H1 (cell line): ENCODE results near the gene GMEB2. TPM values are rescaled to one million over a fixed set of nuclear protein-coding genes. Genes with fewer than 3 reads are reported as not detected.
A peak's percentile ranks its signal among the peaks of the same experiment; 100 is the strongest.

Source experiments
- CTCF ChIA-PET: fragments of 300-600 bp; sonication (Branson Sonifier 250); formaldehyde crosslinking; loops from one replicate; lab custom pipeline; 2021; ENCODE audit not compliant: partially characterized antibody; lab: Charles Lee
- POLR2A ChIA-PET: fragments of 300-600 bp; sonication (Branson Sonifier 250); formaldehyde crosslinking; loops from one replicate; lab custom pipeline; 2021; ENCODE audit warnings: inconsistent platforms; ENCODE audit not compliant: partially characterized antibody; lab: Charles Lee
- DNase-seq, 2 experiments: peaks; one replicate each; pipeline versions ENCODE4 v3.0.0 to v3.0.0-alpha.2; 2010 to 2022; ENCODE audit warnings: low spot score in 2 of 2, low read depth in 1 of 2, mixed read lengths in 1 of 2
- FAIRE-seq: peaks from 2 replicates; lab custom pipeline; 2011; peaks lifted over from hg19 to GRCh38; lab: Jason Lieb, UNC
- H2AFZ ChIP-seq: 2 replicates; pipeline ENCODE4 v1.8.1; 2012; ENCODE audit warnings: low read length, inconsistent platforms
- H2AK5ac ChIP-seq: 2 replicates; pipeline ENCODE4 v1.6.1; 2013; ENCODE audit warnings: low read depth, low read length
- H2BK120ac ChIP-seq: replicated peaks from 2 replicates; pipeline ENCODE3; 2013; ENCODE audit warnings: low read depth, low read length, inconsistent platforms
- H2BK12ac ChIP-seq: 2 replicates; pipeline ENCODE4 v1.6.1; 2013; ENCODE audit warnings: low read depth, low read length
- H2BK15ac ChIP-seq: 2 replicates; pipeline ENCODE4 v1.6.1; 2013; ENCODE audit warnings: low read length
- H2BK20ac ChIP-seq: 2 replicates; pipeline ENCODE4 v1.6.1; 2013; ENCODE audit warnings: low read length
- H2BK5ac ChIP-seq: 2 replicates; pipeline ENCODE4 v1.6.1; 2013; ENCODE audit warnings: low read depth, low read length
- H3K14ac ChIP-seq: 2 replicates; pipeline ENCODE4 v1.6.1; 2013; ENCODE audit warnings: inconsistent platforms; ENCODE audit not compliant: insufficient read length
- H3K18ac ChIP-seq: 2 replicates; pipeline ENCODE4 v1.6.1; 2013; ENCODE audit warnings: low read length; ENCODE audit errors: extremely low read depth
- H3K23ac ChIP-seq: 2 replicates; pipeline ENCODE4 v1.6.1; 2013; ENCODE audit warnings: inconsistent platforms; ENCODE audit not compliant: insufficient read length
- H3K23me2 ChIP-seq: 2 replicates; pipeline ENCODE4 v1.6.1; 2013; ENCODE audit warnings: low read depth, low read length
- H3K27ac ChIP-seq: 2 replicates; pipeline ENCODE4 v1.6.1; 2011; ENCODE audit warnings: low read depth, low read length, inconsistent platforms
- H3K27me3 ChIP-seq, 4 experiments: replicated peaks in 1 of 4; 1 replicate in 1 of 4; 2 replicates in 3 of 4; pipeline versions ENCODE4 v1.6.1 to v1.8.1; 2011 to 2013; ENCODE audit warnings: low read length in 3 of 4, mild to moderate bottlenecking in 3 of 4, inconsistent platforms in 2 of 4, mixed read lengths in 2 of 4, moderate library complexity in 1 of 4; ENCODE audit not compliant: control insufficient read depth in 3 of 4, insufficient read depth in 3 of 4; ENCODE audit errors: extremely low read depth in 1 of 4
- H3K36me3 ChIP-seq, 4 experiments: 2 replicates each; pipeline versions ENCODE4 v1.6.1 to v1.8.1; 2011 to 2013; ENCODE audit warnings: mild to moderate bottlenecking in 4 of 4, low read length in 3 of 4, moderate library complexity in 2 of 4, control low read depth in 1 of 4, inconsistent platforms in 1 of 4; ENCODE audit not compliant: insufficient read depth in 4 of 4, control insufficient read depth in 2 of 4
- H3K4ac ChIP-seq: replicated peaks from 2 replicates; pipeline ENCODE3; 2013; ENCODE audit warnings: low read length, low read depth, mixed read lengths, inconsistent platforms; ENCODE audit not compliant: insufficient read length
- H3K4me1 ChIP-seq, 4 experiments: replicated peaks in 1 of 4; 1 replicate in 1 of 4; 2 replicates in 3 of 4; pipeline versions ENCODE4 v1.6.1 to v1.8.1; 2011 to 2013; ENCODE audit warnings: low read length in 3 of 4, inconsistent platforms in 2 of 4, mixed read lengths in 1 of 4; ENCODE audit not compliant: insufficient read depth in 4 of 4, control insufficient read depth in 3 of 4
- H3K4me2 ChIP-seq, 2 experiments: 2 replicates each; pipeline versions ENCODE4 v1.6.1 to v1.8.1; 2011 to 2013; ENCODE audit warnings: low read depth in 2 of 2, low read length in 2 of 2, control low read depth in 1 of 2, inconsistent platforms in 1 of 2, mild to moderate bottlenecking in 1 of 2; ENCODE audit not compliant: insufficient read depth in 1 of 2
- H3K4me3 ChIP-seq, 4 experiments: fragments of 200-600, 300-600 bp in 1 of 4; sonication (generic), shearing (Covaris generic), sonication (Bioruptor Twin) in 1 of 4; 2 replicates each; pipeline versions ENCODE4 v1.5.1 to v1.8.1; 2011 to 2016; ENCODE audit warnings: low read length in 4 of 4, low read depth in 3 of 4, control low read depth in 2 of 4, inconsistent platforms in 2 of 4, mild to moderate bottlenecking in 2 of 4, mixed read lengths in 1 of 4, moderate library complexity in 1 of 4; ENCODE audit not compliant: insufficient read depth in 2 of 4; ENCODE audit errors: extremely low read depth in 1 of 4
- H3K56ac ChIP-seq: replicated peaks from 2 replicates; pipeline ENCODE3; 2013; ENCODE audit warnings: low read depth, mild to moderate bottlenecking, mixed read lengths, low read length, inconsistent platforms; ENCODE audit not compliant: insufficient read length
- H3K79me1 ChIP-seq: 2 replicates; pipeline ENCODE4 v1.6.1; 2013; ENCODE audit warnings: low read depth, low read length, control low read depth
- H3K79me2 ChIP-seq, 2 experiments: 2 replicates each; pipeline versions ENCODE4 v1.6.1 to v1.8.1; 2012 to 2013; ENCODE audit warnings: low read length in 2 of 2, mild to moderate bottlenecking in 2 of 2, inconsistent platforms in 1 of 2; ENCODE audit not compliant: insufficient read depth in 2 of 2, control insufficient read depth in 1 of 2
- H3K9ac ChIP-seq, 4 experiments: replicated peaks in 1 of 4; 1 replicate in 1 of 4; 2 replicates in 3 of 4; pipeline versions ENCODE4 v1.6.1 to v1.8.1; 2011 to 2013; ENCODE audit warnings: low read depth in 3 of 4, low read length in 3 of 4, control low read depth in 2 of 4, mild to moderate bottlenecking in 2 of 4, moderate library complexity in 2 of 4, inconsistent platforms in 1 of 4; ENCODE audit errors: extremely low read depth in 1 of 4
- H3K9me3 ChIP-seq, 2 experiments: 2 replicates each; pipeline versions ENCODE4 v1.6.1 to v1.8.1; 2012 to 2013; ENCODE audit warnings: mild to moderate bottlenecking in 2 of 2, moderate library complexity in 2 of 2, control low read depth in 1 of 2, inconsistent platforms in 1 of 2, low read depth in 1 of 2, low read length in 1 of 2, mixed read lengths in 1 of 2; ENCODE audit not compliant: insufficient read depth in 2 of 2
- H4K20me1 ChIP-seq, 2 experiments: replicated peaks in 1 of 2; 2 replicates each; pipeline versions ENCODE3 to v1.8.1; 2011 to 2013; ENCODE audit warnings: inconsistent platforms in 2 of 2, low read length in 2 of 2, mild to moderate bottlenecking in 1 of 2; ENCODE audit not compliant: insufficient read depth in 2 of 2, control insufficient read depth in 1 of 2
- H4K5ac ChIP-seq: 2 replicates; pipeline ENCODE4 v1.6.1; 2013; ENCODE audit warnings: low read length, low read depth, mixed read lengths, inconsistent platforms; ENCODE audit not compliant: insufficient read length
- H4K8ac ChIP-seq: 2 replicates; pipeline ENCODE4 v1.8.0; 2013; ENCODE audit warnings: mild to moderate bottlenecking, moderate library complexity, low read length, inconsistent platforms; ENCODE audit not compliant: insufficient read depth; ENCODE audit errors: extremely low read depth
- H4K91ac ChIP-seq: replicated peaks from 2 replicates; pipeline ENCODE3; 2013; ENCODE audit warnings: low read length, mixed read lengths, inconsistent platforms; ENCODE audit not compliant: insufficient read length
- KDM4A ChIP-seq: IDR thresholded peaks from one replicate; pipeline ENCODE4 v1.7.1; 2012; ENCODE audit warnings: low read depth, mild to moderate bottlenecking, moderate library complexity, low read length, inconsistent platforms; ENCODE audit not compliant: severe bottlenecking
- MAFK ChIP-seq: IDR thresholded peaks from 2 replicates; pipeline ENCODE4 v1.6.1; 2012; ENCODE audit warnings: low read depth, mild to moderate bottlenecking, improper control_type of control experiment, low read length
- RBBP5 ChIP-seq: IDR thresholded peaks from 2 replicates; pipeline ENCODE4 v1.7.1; 2012; ENCODE audit warnings: low read depth, mild to moderate bottlenecking, inconsistent platforms, low read length, moderate library complexity, borderline replicate concordance
- SUZ12 ChIP-seq: fragments of 200-600 bp; sonication (generic); IDR thresholded peaks from 2 replicates; pipeline ENCODE4 v1.6.1; 2012; ENCODE audit warnings: mild to moderate bottlenecking, inconsistent platforms, low read length, moderate library complexity, mixed read lengths
- WGBS, 2 experiments: shearing (Covaris generic) in 1 of 2; methylation state at CpG; one replicate each; pipeline versions ENCODE4 v1.1.6 to v1.1.7; 2013 to 2015; ENCODE audit warnings: low lambda C conversion rate in 2 of 2, mixed read lengths in 2 of 2, inconsistent platforms in 1 of 2, low coverage in 1 of 2, missing lambda C conversion rate in 1 of 2; ENCODE audit not compliant: insufficient replicate concordance in 2 of 2, insufficient coverage in 1 of 2, insufficient read length in 1 of 2; ENCODE audit errors: extremely low coverage in 1 of 2, missing lambda C conversion rate in 1 of 2; 5-methylcytosine and 5-hydroxymethylcytosine counted together
- polyA plus RNA-seq, 7 experiments: library from polyadenylated mRNA; depleted of rRNA in 3 of 7; stranded (reverse) in 5 of 7; unstranded in 2 of 7; fragments of >200 nt in 5 of 7; fragments of 200-250 nt in 2 of 7; gene quantifications; 1 replicate in 5 of 7; 2 replicates in 1 of 7; 4 replicates in 1 of 7; pipeline versions ENCODE4 v1.2.1 to v1.2.3, GENCODE V29; 2011 to 2013; ENCODE audit warnings: missing spikeins in 2 of 7, mixed read lengths in 2 of 7
- total RNA-seq: library from RNA; stranded (reverse); fragmentation: NEBNext Ultra II Directional; extraction: Animal tissue kit (Norgen Biotek cat#: 25700); gene quantifications from 2 replicates; pipeline ENCODE4 v1.2.1, GENCODE V29; 2021

GMEB2 gene
- total and polyA plus RNA-seq, 2 of the 8 experiments (the other 6 are each of a cell fraction or from before 2014, with no cell fraction given): 12.9 to 14.2 TPM

- Histone ChIP-seq H2BK5ac (no peak overlapping the region), H3K79me1 (no peaks in the 10 kb centered on the region), H3K56ac (no peak overlapping the region), H3K14ac (no peak overlapping the region), H3K23me2 (no peaks in the 10 kb centered on the region; the same call in 1 of the 2 replicates), H3K4ac (no peak overlapping the region), H3K4me3 (peak overlapping the region; percentile 32 to 77 (median 61)), H3K9ac (peak overlapping the region in 3 of 4 experiments; percentile 25 to 47 (median 46); a peak in 4 of 7 replicates), H4K20me1 (peaks cover 0 to 3% of the 10 kb centered on the region in 2 experiments), H2BK12ac (no peak overlapping the region), H2AK5ac (no peak overlapping the region), H2AFZ (no peak overlapping the region), H3K27me3 (no peaks in the 10 kb centered on the region; a peak in 1 of 7 replicates), H4K8ac (no peak overlapping the region), H3K36me3 (no peaks in the 10 kb centered on the region), H3K4me1 (peaks cover 0 to 6% (median 6%) of the 10 kb centered on the region in 4 experiments; a peak in 6 of 7 replicates), H3K18ac (no peak overlapping the region; the same call in 1 of the 2 replicates), H3K4me2 (peak overlapping the region; percentile 63 to 95), H2BK120ac (no peak overlapping the region), H3K9me3 (no peaks in the 10 kb centered on the region), H4K91ac (no peak overlapping the region), H3K79me2 (no peaks in the 10 kb centered on the region), H2BK20ac (no peak overlapping the region), H3K23ac (no peak overlapping the region), H4K5ac (no peak overlapping the region), H3K27ac (no peak overlapping the region), H2BK15ac (no peak overlapping the region)
- ChIA-PET CTCF (interaction anchor here (0.9 to 3.2 kb wide), 8 partner anchors 9 to 69 kb away, joined by 3 to 20 read pairs (median 4); partner anchors contain the start of gene PTK6), POLR2A (interaction anchor here (0.9 to 3.0 kb wide), 3 partner anchors 8 to 54 kb away, joined by 4 to 12 read pairs (median 5); partner anchors contain the start of gene GMEB2)
- no peak for TF ChIP-seq RBBP5
- TF ChIP-seq MAFK: no peak
- TF ChIP-seq KDM4A: peak; percentile 22
- no peak for TF ChIP-seq SUZ12
- 11% methylated on average over 12 of the region's 24 CpGs; no CpG with 5 or more reads in 1 of the 2 experiments for WGBS, 2 experiments
- FAIRE-seq (no peak), DNase-seq (no peak)
These were observed 53.2 kb downstream of the GMEB2 start for GRCh38 chr20:63573647-63574131.
